DMS79 treated with DMSO at 0.1 percent for 48 hours (cell line): Measurements from ENCODE around the gene UBE2M.
"Not testable (repeated sequence)": the region's sequence is repeated elsewhere in the genome, so short reads cannot be mapped to it uniquely, and the experiment has no call there.

ENCODE experiments used
- DNase-seq: peaks from one replicate; lab custom pipeline; 2025; lab: John Stamatoyannopoulos, UW

The UBE2M gene

GRCh38 chr19:58558066-58558622 is at the start of gene UBE2M:
TSS of gene UBE2M (minus strand) at chr19:58558611. CDS start at chr19:58558381, 230 bp downstream.
- no peak for DNase-seq

- DNase-seq = not testable (repeated sequence)
Observed at GRCh38 chr19:58607213-58607612, 48.8 kb upstream of the UBE2M start.

GRCh38 chr19:58606251-58606896 is 48.0 kb upstream of the UBE2M start:
- not testable (repeated sequence) for DNase-seq

GRCh38 chr19:58586133-58586765 is 27.8 kb upstream of the UBE2M start:
- no peak for DNase-seq

- DNase-seq = no peak
Observed at GRCh38 chr19:58585442-58586132, 27.2 kb upstream of the UBE2M start.

GRCh38 chr19:58584498-58585441 is 26.4 kb upstream of the UBE2M start:
- no peak for DNase-seq

- no peak for DNase-seq
Observed at GRCh38 chr19:58582985-58583384, 24.6 kb upstream of the UBE2M start.

- no peak for DNase-seq
Observed at GRCh38 chr19:58581227-58582141, 23.1 kb upstream of the UBE2M start.

GRCh38 chr19:58579473-58580142 is 21.2 kb upstream of the UBE2M start:
- no peak for DNase-seq

GRCh38 chr19:58578012-58578925 is 19.9 kb upstream of the UBE2M start:
- DNase-seq = no peak

GRCh38 chr19:58577581-58577980 is 19.2 kb upstream of the UBE2M start:
- not testable (repeated sequence) for DNase-seq

GRCh38 chr19:58575183-58576041 is 17.0 kb upstream of the UBE2M start:
- DNase-seq = no peak

GRCh38 chr19:58573658-58574164 is 15.3 kb upstream of the UBE2M start:
- DNase-seq = no peak

GRCh38 chr19:58572818-58573657 is 14.6 kb upstream of the UBE2M start, which contains the start of gene MZF1:
TSS of gene MZF1 (minus strand) at chr19:58573335. CDS start at chr19:58571389, 1,946 bp downstream.
- no peak for DNase-seq

- no peak for DNase-seq
Observed at GRCh38 chr19:58572026-58572817, 13.8 kb upstream of the UBE2M start.

- DNase-seq = no peak
Observed at GRCh38 chr19:58571575-58571947, 13.2 kb upstream of the UBE2M start.
